ENCODE measurements around the gene OR10A4. TPM values are rescaled to one million over a fixed set of nuclear protein-coding genes. Genes with fewer than 3 reads are reported as not detected.

Gene OR10A4
- not detected for total RNA-seq

GRCh38 chr11:6876325-6876724 lies at the start of gene OR10A4:
TSS of gene OR10A4 (plus strand) at chr11:6876625. CDS start at chr11:6876648, 23 bp downstream.
- peaks cover 0 to 9% (median 0%) of the 10 kb centered on the region in 4 donors for H3K9me3 ChIP-seq
- H3K4me3 ChIP-seq, result no peak within 1 kb of the TSS
- H3K36me3 ChIP-seq, result no peaks in the 10 kb centered on the region
- no peak within 1 kb of the TSS for H3K27ac ChIP-seq
- no peak for DNase-seq (ENCODE audit: low spot score in 2 of 2)
- H3K27me3 ChIP-seq, result no peaks in the 10 kb centered on the region
- H3K4me1 ChIP-seq, result no peaks in the 10 kb centered on the region
- no peak for TF ChIP-seq CTCF (IDR thresholded peaks at IDR 0.05)
- no peak for TF ChIP-seq EP300 (IDR thresholded peaks at IDR 0.05)
- no peak for TF ChIP-seq POLR2A (IDR thresholded peaks at IDR 0.05)
- 88 to 97% methylated on average over 1 of the region's 1 CpG for WGBS, 2 donors

GRCh38 chr11:6828103-6828502 lies 48.3 kb upstream of the OR10A4 start:
- H3K27ac ChIP-seq, result no peak overlapping the region
- WGBS, 2 donors, result 79 to 86% methylated on average over 1 of the region's 1 CpG
- H3K9me3 ChIP-seq, result no peaks in the 10 kb centered on the region
- no peaks in the 10 kb centered on the region for H3K27me3 ChIP-seq
- no peak for DNase-seq (ENCODE audit: low spot score in 2 of 2)
- no peaks in the 10 kb centered on the region for H3K36me3 ChIP-seq
- TF ChIP-seq POLR2A (IDR thresholded peaks at IDR 0.05) (no peak), CTCF (IDR thresholded peaks at IDR 0.05) (no peak), EP300 (IDR thresholded peaks at IDR 0.05) (no peak)
- H3K4me1 ChIP-seq, result no peaks in the 10 kb centered on the region
- no peak overlapping the region for H3K4me3 ChIP-seq

GRCh38 chr11:6833356-6833755 lies 43.1 kb upstream of the OR10A4 start:
- H3K4me1 ChIP-seq, result no peaks in the 10 kb centered on the region
- H3K36me3 ChIP-seq, result no peaks in the 10 kb centered on the region
- no peaks in the 10 kb centered on the region for H3K9me3 ChIP-seq
- H3K4me3 ChIP-seq, result no peak overlapping the region
- no peak for DNase-seq (ENCODE audit: low spot score in 2 of 2)
- WGBS, 2 donors, result 68 to 84% methylated on average over 6 of the region's 6 CpGs
- H3K27me3 ChIP-seq, result no peaks in the 10 kb centered on the region
- H3K27ac ChIP-seq, result no peak overlapping the region
- TF ChIP-seq POLR2A (IDR thresholded peaks at IDR 0.05), result no peak
- no peak for TF ChIP-seq CTCF (IDR thresholded peaks at IDR 0.05)
- no peak for TF ChIP-seq EP300 (IDR thresholded peaks at IDR 0.05)

- Histone ChIP-seq H3K4me3 (no peak overlapping the region), H3K27ac (no peak overlapping the region), H3K9me3 (no peaks in the 10 kb centered on the region), H3K36me3 (no peaks in the 10 kb centered on the region), H3K4me1 (no peaks in the 10 kb centered on the region), H3K27me3 (no peaks in the 10 kb centered on the region)
- DNase-seq (ENCODE audit: low spot score in 2 of 2), result no peak
- WGBS, 2 donors, result 65 to 71% methylated on average over 1 of the region's 1 CpG
- TF ChIP-seq EP300 (IDR thresholded peaks at IDR 0.05) (no peak), POLR2A (IDR thresholded peaks at IDR 0.05) (no peak), CTCF (IDR thresholded peaks at IDR 0.05) (no peak)
Observed at GRCh38 chr11:6834021-6834420, 42.4 kb upstream of the OR10A4 start.

- H3K27ac ChIP-seq, result no peak overlapping the region
- DNase-seq (ENCODE audit: low spot score in 2 of 2), result no peak
- H3K27me3 ChIP-seq, result no peaks in the 10 kb centered on the region
- H3K4me3 ChIP-seq, result no peak overlapping the region
- H3K36me3 ChIP-seq, result no peaks in the 10 kb centered on the region
- TF ChIP-seq EP300 (IDR thresholded peaks at IDR 0.05) (no peak), POLR2A (IDR thresholded peaks at IDR 0.05) (no peak), CTCF (IDR thresholded peaks at IDR 0.05) (no peak)
- peaks cover 0 to 5% (median 0%) of the 10 kb centered on the region in 4 donors for H3K9me3 ChIP-seq
- no peaks in the 10 kb centered on the region for H3K4me1 ChIP-seq
Observed at GRCh38 chr11:6841694-6842093, 34.7 kb upstream of the OR10A4 start.

All from tibial nerve (tissue), 4 donors.